Activated T-helper 2 cell treated with anti-CD3 and anti-CD28 coated beads, Interferon-gamma antibody, Interleukin-2, Interleukin-4, amounts not matched to agents 10 μg/mL and 5 μg/mL and 100 μg/mL, durations not matched to agents 14 hours and 24 hours and 36 hours (primary cell): ENCODE data around the gene MAPK14. TPM values are rescaled to one million over a fixed set of nuclear protein-coding genes. Genes with fewer than 3 reads are reported as not detected.
"Not testable (repeated sequence)": the region's sequence is repeated elsewhere in the genome, so short reads cannot be mapped to it uniquely, and the experiment has no call there.

Experiments used
- DNase-seq: peaks from one replicate; pipeline ENCODE4 v3.0.0; 2021; ENCODE audit warnings: low spot score
- H3K27ac Mint-ChIP-seq: one replicate; pipeline ENCODE4 v1.8.0; 2021; ENCODE audit warnings: mixed read lengths
- H3K27me3 Mint-ChIP-seq: one replicate; pipeline ENCODE4 v1.8.0; 2021; ENCODE audit warnings: low read depth, mixed read lengths
- H3K36me3 Mint-ChIP-seq: one replicate; pipeline ENCODE4 v1.8.0; 2021; ENCODE audit warnings: low read depth, mixed read lengths
- H3K4me1 Mint-ChIP-seq: one replicate; pipeline ENCODE4 v1.8.0; 2021; ENCODE audit warnings: low read depth, mixed read lengths
- H3K4me3 Mint-ChIP-seq: one replicate; pipeline ENCODE4 v1.8.0; 2021; ENCODE audit warnings: low read depth, mild to moderate bottlenecking, moderate library complexity, mixed read lengths
- H3K9me3 Mint-ChIP-seq: one replicate; pipeline ENCODE4 v1.8.0; 2021; ENCODE audit warnings: mixed read lengths
- intact Hi-C: fragments of 100-400 bp; cut with micrococcal nuclease; formaldehyde crosslinking; loops from one replicate; pipeline ENCODE4 v1.15.1; 2023
- total RNA-seq: library from RNA; stranded (reverse); gene quantifications from 2 replicates; pipeline ENCODE4 v1.2.3, GENCODE V29; 2022

MAPK14 gene
- total RNA-seq, 1 donor from 2014 or later, result 44.3 TPM

GRCh38 chr6:36076178-36077063 is 48.8 kb downstream of the MAPK14 start:
- H3K27ac Mint-ChIP-seq, result no peak overlapping the region
- H3K36me3 Mint-ChIP-seq, result peaks cover 73% of the 10 kb centered on the region

GRCh38 chr6:36078159-36078558 is 50.6 kb downstream of the MAPK14 start:
- H3K4me3 Mint-ChIP-seq, result no peak overlapping the region
- H3K9me3 Mint-ChIP-seq, result peaks cover 23% of the 10 kb centered on the region
- peaks cover 11% of the 10 kb centered on the region for H3K4me1 Mint-ChIP-seq
- DNase-seq, result no peak
- peaks cover 85% of the 10 kb centered on the region for H3K36me3 Mint-ChIP-seq
- intact Hi-C loops, result no loop called here
- no peak overlapping the region for H3K27ac Mint-ChIP-seq
- H3K27me3 Mint-ChIP-seq, result no peaks in the 10 kb centered on the region

More at GRCh38 chr6:36076178-36077063, 48.8 kb downstream of the MAPK14 start:
- Mint-ChIP-seq H3K4me1 (peaks cover 11% of the 10 kb centered on the region), H3K4me3 (no peak overlapping the region), H3K9me3 (peaks cover 14% of the 10 kb centered on the region), H3K27me3 (no peaks in the 10 kb centered on the region)
- intact Hi-C loops, result no loop called here
- no peak for DNase-seq

- peaks cover 29% of the 10 kb centered on the region for H3K9me3 Mint-ChIP-seq
- H3K4me1 Mint-ChIP-seq, result peaks cover 7% of the 10 kb centered on the region
- DNase-seq, result no peak
- H3K27me3 Mint-ChIP-seq, result no peaks in the 10 kb centered on the region
- no peak overlapping the region for H3K27ac Mint-ChIP-seq
- peaks cover 93% of the 10 kb centered on the region for H3K36me3 Mint-ChIP-seq
- intact Hi-C loops, result no loop called here
- H3K4me3 Mint-ChIP-seq, result no peak overlapping the region
Measured at GRCh38 chr6:36079601-36080000, 52.0 kb downstream of the MAPK14 start.

- Mint-ChIP-seq H3K27ac (no peak overlapping the region), H3K4me3 (no peak overlapping the region), H3K27me3 (no peaks in the 10 kb centered on the region), H3K36me3 (peaks cover 92% of the 10 kb centered on the region), H3K4me1 (peaks cover 4% of the 10 kb centered on the region), H3K9me3 (peaks cover 40% of the 10 kb centered on the region)
- no peak for DNase-seq
- intact Hi-C loops, result no loop called here
Measured at GRCh38 chr6:36082318-36082717, 54.7 kb downstream of the MAPK14 start.

- Mint-ChIP-seq H3K9me3 (peaks cover 40% of the 10 kb centered on the region), H3K4me1 (peaks cover 2% of the 10 kb centered on the region), H3K27ac (no peak overlapping the region), H3K27me3 (no peaks in the 10 kb centered on the region), H3K4me3 (no peak overlapping the region), H3K36me3 (peaks cover 90% of the 10 kb centered on the region)
- intact Hi-C loops, result no loop called here
- no peak for DNase-seq
Measured at GRCh38 chr6:36083446-36083845, 55.8 kb downstream of the MAPK14 start.

GRCh38 chr6:36088204-36088603 is 60.6 kb downstream of the MAPK14 start:
- Mint-ChIP-seq H3K36me3 (peaks cover 59% of the 10 kb centered on the region), H3K9me3 (peaks cover 17% of the 10 kb centered on the region)
- intact Hi-C loops, H3K4me1 Mint-ChIP-seq, H3K27me3 Mint-ChIP-seq, DNase-seq, H3K27ac Mint-ChIP-seq, H3K4me3 Mint-ChIP-seq: not testable (repeated sequence)

- Mint-ChIP-seq H3K27ac (no peak overlapping the region), H3K4me3 (no peak overlapping the region), H3K36me3 (peaks cover 51% of the 10 kb centered on the region), H3K4me1 (peaks cover 6% of the 10 kb centered on the region), H3K27me3 (no peaks in the 10 kb centered on the region), H3K9me3 (peaks cover 17% of the 10 kb centered on the region)
- intact Hi-C loops, result no loop called here
- DNase-seq, result no peak
Measured at GRCh38 chr6:36089048-36089447, 61.4 kb downstream of the MAPK14 start.

GRCh38 chr6:36094238-36094637 is 66.6 kb downstream of the MAPK14 start:
- intact Hi-C loops, result no loop called here
- no peaks in the 10 kb centered on the region for H3K9me3 Mint-ChIP-seq
- peaks cover 23% of the 10 kb centered on the region for H3K4me1 Mint-ChIP-seq
- peaks cover 15% of the 10 kb centered on the region for H3K36me3 Mint-ChIP-seq
- no peaks in the 10 kb centered on the region for H3K27me3 Mint-ChIP-seq
- DNase-seq, result no peak
- no peak overlapping the region for H3K27ac Mint-ChIP-seq
- no peak overlapping the region for H3K4me3 Mint-ChIP-seq

GRCh38 chr6:36094753-36095496 is 67.3 kb downstream of the MAPK14 start:
- intact Hi-C loops, result loop anchor here (1.0 kb wide), 1 partner anchor 68 kb away; the partner anchor contains the start of gene MAPK14
- DNase-seq, result peak; percentile 66
- H3K4me1 Mint-ChIP-seq, result peaks cover 27% of the 10 kb centered on the region
- H3K9me3 Mint-ChIP-seq, result no peaks in the 10 kb centered on the region
- H3K27ac Mint-ChIP-seq, result no peak overlapping the region
- H3K36me3 Mint-ChIP-seq, result peaks cover 15% of the 10 kb centered on the region
- H3K4me3 Mint-ChIP-seq, result no peak overlapping the region
- no peaks in the 10 kb centered on the region for H3K27me3 Mint-ChIP-seq

- no peaks in the 10 kb centered on the region for H3K9me3 Mint-ChIP-seq
Measured at GRCh38 chr6:36095497-36096391, 68.1 kb downstream of the MAPK14 start.

GRCh38 chr6:36098253-36098919 is 70.8 kb downstream of the MAPK14 start:
- peaks cover 15% of the 10 kb centered on the region for H3K36me3 Mint-ChIP-seq
- no peaks in the 10 kb centered on the region for H3K27me3 Mint-ChIP-seq
- no peak overlapping the region for H3K27ac Mint-ChIP-seq
- intact Hi-C loops, result no loop called here
- H3K4me3 Mint-ChIP-seq, result no peak overlapping the region
- no peak for DNase-seq
- no peaks in the 10 kb centered on the region for H3K9me3 Mint-ChIP-seq
- peaks cover 28% of the 10 kb centered on the region for H3K4me1 Mint-ChIP-seq

More at GRCh38 chr6:36095497-36096391, 68.1 kb downstream of the MAPK14 start:
- Mint-ChIP-seq H3K4me3 (no peak overlapping the region), H3K36me3 (peaks cover 15% of the 10 kb centered on the region), H3K27ac (no peak overlapping the region), H3K27me3 (no peaks in the 10 kb centered on the region), H3K4me1 (peaks cover 32% of the 10 kb centered on the region)
- DNase-seq, result no peak
- intact Hi-C loops, result loop anchor here (1.0 kb wide), 1 partner anchor 68 kb away; the partner anchor contains the start of gene MAPK14
